Activated naive CD4-positive, alpha-beta T cell treated with anti-CD3 and anti-CD28 coated beads, Interleukin-2, amount 10 ng/mL, durations not matched to agents 7 days and 5 days (primary cell): ENCODE results near the gene SLC4A9.
A peak's percentile ranks its signal among the peaks of the same experiment; 100 is the strongest.
"Not testable (repeated sequence)": the region's sequence is repeated elsewhere in the genome, so short reads cannot be mapped to it uniquely, and the experiment has no call there.

ENCODE experiments used
- CTCF ChIA-PET: fragments of 350-600 bp; sonication (Branson Sonifier 250); formaldehyde crosslinking; loops from one replicate; lab custom pipeline; 2021; ENCODE audit warnings: antibody characterized with exemption; lab: Charles Lee
- DNase-seq: peaks from one replicate; pipeline ENCODE4 v3.0.0-alpha.2; 2020
- H3K27ac Mint-ChIP-seq: one replicate; pipeline ENCODE4 v1.8.0; 2021; ENCODE audit warnings: mild to moderate bottlenecking, moderate library complexity, mixed read lengths
- H3K27me3 Mint-ChIP-seq: one replicate; pipeline ENCODE4 v1.8.0; 2021; ENCODE audit warnings: mild to moderate bottlenecking, mixed read lengths
- H3K36me3 Mint-ChIP-seq: one replicate; pipeline ENCODE4 v1.8.0; 2021; ENCODE audit warnings: mixed read lengths
- H3K4me1 Mint-ChIP-seq: one replicate; pipeline ENCODE4 v1.8.0; 2021; ENCODE audit warnings: mixed read lengths
- H3K4me3 Mint-ChIP-seq: one replicate; pipeline ENCODE4 v1.8.0; 2021; ENCODE audit warnings: mild to moderate bottlenecking, moderate library complexity, mixed read lengths
- H3K9me3 Mint-ChIP-seq: one replicate; pipeline ENCODE4 v1.8.0; 2021; ENCODE audit warnings: mixed read lengths

SLC4A9 gene

GRCh38 chr5:140342896-140343295 is 17.1 kb upstream of the SLC4A9 start:
- Mint-ChIP-seq H3K27ac (peak overlapping the region; percentile 93), H3K4me3 (peak overlapping the region; percentile 82), H3K27me3 (peaks cover 6% of the 10 kb centered on the region), H3K4me1 (peaks cover 80% of the 10 kb centered on the region), H3K9me3 (no peaks in the 10 kb centered on the region), H3K36me3 (peaks cover 72% of the 10 kb centered on the region)
- CTCF ChIA-PET, result interaction anchor here (0.6 to 22.2 kb wide), 4 partner anchors 9 to 94 kb away, joined by 3 to 856 read pairs (median 14); no protein-coding TSS in a partner anchor
- DNase-seq, result no peak

GRCh38 chr5:140343849-140344248 is 16.1 kb upstream of the SLC4A9 start:
- CTCF ChIA-PET, result interaction anchor here (0.7 to 22.2 kb wide), 5 partner anchors 8 to 1464 kb away, joined by 3 to 856 read pairs (median 5); no protein-coding TSS in a partner anchor
- Mint-ChIP-seq H3K4me1 (peaks cover 82% of the 10 kb centered on the region), H3K27ac (peak overlapping the region; percentile 93), H3K4me3 (peak overlapping the region; percentile 82), H3K36me3 (peaks cover 64% of the 10 kb centered on the region)
- not testable (repeated sequence) for H3K9me3 Mint-ChIP-seq, H3K27me3 Mint-ChIP-seq, DNase-seq

- CTCF ChIA-PET, result interaction anchor here (0.9 to 22.2 kb wide), 11 partner anchors 7 to 294 kb away, joined by 3 to 856 read pairs (median 5); partner anchors contain the start of gene PFDN1
- peaks cover 58% of the 10 kb centered on the region for H3K36me3 Mint-ChIP-seq
- H3K27ac Mint-ChIP-seq, result peak overlapping the region; percentile 93
- H3K4me1 Mint-ChIP-seq, result peaks cover 79% of the 10 kb centered on the region
- DNase-seq, result no peak
- H3K27me3 Mint-ChIP-seq, result peaks cover 17% of the 10 kb centered on the region
- H3K9me3 Mint-ChIP-seq, result no peaks in the 10 kb centered on the region
- H3K4me3 Mint-ChIP-seq, result peak overlapping the region; percentile 82
Observed at GRCh38 chr5:140344683-140345423, 15.1 kb upstream of the SLC4A9 start.

- CTCF ChIA-PET, result interaction anchor here (1.0 to 22.2 kb wide), 13 partner anchors 9 to 380 kb away, joined by 3 to 856 read pairs (median 3); partner anchors contain the start of gene EIF4EBP3
- Mint-ChIP-seq H3K27ac (peak overlapping the region; percentile 75), H3K36me3 (peaks cover 49% of the 10 kb centered on the region), H3K27me3 (peaks cover 20% of the 10 kb centered on the region), H3K4me1 (peaks cover 78% of the 10 kb centered on the region), H3K4me3 (peak overlapping the region; percentile 82), H3K9me3 (no peaks in the 10 kb centered on the region)
- DNase-seq, result no peak
Observed at GRCh38 chr5:140345919-140346347, 14.1 kb upstream of the SLC4A9 start.

- H3K27ac Mint-ChIP-seq, result peak within 1 kb of the TSS; percentile 79
- H3K27me3 Mint-ChIP-seq, result peaks cover 20% of the 10 kb centered on the region
- H3K36me3 Mint-ChIP-seq, result peaks cover 43% of the 10 kb centered on the region
- H3K9me3 Mint-ChIP-seq, result no peaks in the 10 kb centered on the region
- peaks cover 78% of the 10 kb centered on the region for H3K4me1 Mint-ChIP-seq
- H3K4me3 Mint-ChIP-seq, result peak within 1 kb of the TSS; percentile 82
- DNase-seq, result peak; percentile 79
- CTCF ChIA-PET, result interaction anchor here (0.7 to 22.2 kb wide), 16 partner anchors 9 to 379 kb away, joined by 3 to 856 read pairs (median 4); partner anchors contain the start of gene EIF4EBP3
Observed at GRCh38 chr5:140346348-140347221, 13.4 kb upstream of the SLC4A9 start, which contains the start of gene HBEGF. HBEGF (minus strand) TSS chr5:140346603; CDS start chr5:140346328, 275 bp downstream.

- Mint-ChIP-seq H3K9me3 (no peaks in the 10 kb centered on the region), H3K36me3 (peaks cover 35% of the 10 kb centered on the region), H3K4me3 (peak overlapping the region; percentile 80), H3K27ac (peak overlapping the region; percentile 75), H3K4me1 (peaks cover 74% of the 10 kb centered on the region), H3K27me3 (peaks cover 20% of the 10 kb centered on the region)
- no peak for DNase-seq
- CTCF ChIA-PET, result interaction anchor here (0.7 to 22.2 kb wide), 9 partner anchors 19 to 378 kb away, joined by 3 to 856 read pairs (median 4); partner anchors contain the start of gene EIF4EBP3
Observed at GRCh38 chr5:140347360-140347759, 12.6 kb upstream of the SLC4A9 start.

- no peaks in the 10 kb centered on the region for H3K9me3 Mint-ChIP-seq
- no peak overlapping the region for H3K27ac Mint-ChIP-seq
- H3K27me3 Mint-ChIP-seq, result peaks cover 20% of the 10 kb centered on the region
- CTCF ChIA-PET, result interaction anchor here (0.6 to 22.2 kb wide), 3 partner anchors 28 to 128 kb away, joined by 3 to 856 read pairs (median 4); no protein-coding TSS in a partner anchor
- H3K4me1 Mint-ChIP-seq, result peaks cover 67% of the 10 kb centered on the region
- H3K36me3 Mint-ChIP-seq, result peaks cover 28% of the 10 kb centered on the region
- DNase-seq, result no peak
- H3K4me3 Mint-ChIP-seq, result peak overlapping the region; percentile 80
Observed at GRCh38 chr5:140348104-140348503, 11.9 kb upstream of the SLC4A9 start.

- no peak overlapping the region for H3K27ac Mint-ChIP-seq
- no peak overlapping the region for H3K4me3 Mint-ChIP-seq
- peaks cover 16% of the 10 kb centered on the region for H3K36me3 Mint-ChIP-seq
- H3K9me3 Mint-ChIP-seq, result no peaks in the 10 kb centered on the region
- peaks cover 28% of the 10 kb centered on the region for H3K27me3 Mint-ChIP-seq
- DNase-seq, result no peak
- CTCF ChIA-PET, result interaction anchor here (0.9 to 22.2 kb wide), 4 partner anchors 11 to 122 kb away, joined by 3 to 856 read pairs (median 4); no protein-coding TSS in a partner anchor
- H3K4me1 Mint-ChIP-seq, result peaks cover 55% of the 10 kb centered on the region
Observed at GRCh38 chr5:140349244-140349643, 10.8 kb upstream of the SLC4A9 start.

GRCh38 chr5:140351609-140352334 is 8.2 kb upstream of the SLC4A9 start:
- H3K36me3 Mint-ChIP-seq, result no peaks in the 10 kb centered on the region
- peak overlapping the region; percentile 80 for H3K27ac Mint-ChIP-seq
- H3K4me3 Mint-ChIP-seq, result no peak overlapping the region
- H3K27me3 Mint-ChIP-seq, result peaks cover 26% of the 10 kb centered on the region
- CTCF ChIA-PET, result interaction anchor here (0.6 to 22.2 kb wide), 27 partner anchors 9 to 359 kb away, joined by 3 to 856 read pairs (median 3); partner anchors contain the start of genes PFDN1 and SLC4A9
- no peaks in the 10 kb centered on the region for H3K9me3 Mint-ChIP-seq
- peaks cover 44% of the 10 kb centered on the region for H3K4me1 Mint-ChIP-seq
- peak; percentile 69 for DNase-seq

GRCh38 chr5:140355546-140355945 is 4.4 kb upstream of the SLC4A9 start:
- no peak for DNase-seq
- Mint-ChIP-seq H3K4me1 (peaks cover 25% of the 10 kb centered on the region), H3K9me3 (no peaks in the 10 kb centered on the region), H3K36me3 (no peaks in the 10 kb centered on the region), H3K27ac (no peak overlapping the region), H3K4me3 (no peak overlapping the region), H3K27me3 (peaks cover 16% of the 10 kb centered on the region)
- CTCF ChIA-PET, result interaction anchor here (0.9 to 22.2 kb wide), 7 partner anchors 8 to 371 kb away, joined by 3 to 856 read pairs (median 4); no protein-coding TSS in a partner anchor

- H3K4me3 Mint-ChIP-seq, result no peak overlapping the region
- no peaks in the 10 kb centered on the region for H3K36me3 Mint-ChIP-seq
- H3K4me1 Mint-ChIP-seq, result peaks cover 12% of the 10 kb centered on the region
- H3K27me3 Mint-ChIP-seq, result peaks cover 19% of the 10 kb centered on the region
- H3K27ac Mint-ChIP-seq, result no peak overlapping the region
- DNase-seq, result no peak
- CTCF ChIA-PET, result interaction anchor here (22.2 kb wide), 1 partner anchor 108 kb away, joined by 856 read pairs; no protein-coding TSS in a partner anchor
- no peaks in the 10 kb centered on the region for H3K9me3 Mint-ChIP-seq
Observed at GRCh38 chr5:140356853-140357725, 2.9 kb upstream of the SLC4A9 start.

GRCh38 chr5:140357726-140358093 is 2.3 kb upstream of the SLC4A9 start:
- CTCF ChIA-PET, result interaction anchor here (1.9 to 5.1 kb wide), 3 partner anchors 12 to 278 kb away, joined by 7 to 129 read pairs (median 10); partner anchors contain the start of gene HBEGF
- no peaks in the 10 kb centered on the region for H3K9me3 Mint-ChIP-seq
- no peaks in the 10 kb centered on the region for H3K36me3 Mint-ChIP-seq
- H3K27me3 Mint-ChIP-seq, result peaks cover 19% of the 10 kb centered on the region
- peak overlapping the region; percentile 51 for H3K4me3 Mint-ChIP-seq
- DNase-seq, result peak; percentile 86
- no peak overlapping the region for H3K27ac Mint-ChIP-seq
- peaks cover 12% of the 10 kb centered on the region for H3K4me1 Mint-ChIP-seq
